ENCODE results near the gene WFDC1. TPM values are rescaled to one million over a fixed set of nuclear protein-coding genes. Genes with fewer than 3 reads are reported as not detected.
A peak's percentile ranks its signal among the peaks of the same experiment; 100 is the strongest.

WFDC1 gene
- total RNA-seq, 1 donor from 2014 or later = not detected

DNA sequence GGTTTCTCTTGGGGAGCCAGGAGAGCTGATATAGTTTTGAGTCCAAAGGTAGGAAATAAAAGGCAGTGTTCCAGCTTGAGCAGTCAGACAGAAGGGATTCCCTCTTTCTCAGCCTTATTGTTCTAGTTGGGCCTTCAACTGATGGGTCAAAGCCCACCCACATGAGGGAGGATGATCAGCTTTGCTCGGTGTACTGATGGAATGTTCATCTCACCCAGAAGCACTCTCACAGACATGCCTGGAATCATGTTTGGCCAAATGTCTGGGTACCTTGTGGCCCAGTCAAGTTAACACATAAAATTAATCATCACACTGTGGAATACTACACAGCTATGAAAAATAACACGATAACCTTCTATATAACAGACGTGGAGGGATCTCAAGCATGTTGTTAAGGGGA lies 31.7 kb upstream of the WFDC1 start:
- Histone ChIP-seq H3K4me1 (no peaks in the 10 kb centered on the region), H3K4me3 (no peak overlapping the region), H3K4me2 (no peak overlapping the region), H3K36me3 (no peaks in the 10 kb centered on the region), H3K9ac (no peak overlapping the region), H4K20me1 (ENCODE audit: low read depth) (no peaks in the 10 kb centered on the region), H3K27me3 (no peaks in the 10 kb centered on the region), H3K9me3 (ENCODE audit: low read depth) (no peaks in the 10 kb centered on the region), H2AFZ (replicated peaks) (no peak overlapping the region), H3F3A (ENCODE audit: low read depth) (no peaks in the 10 kb centered on the region), H3K79me2 (ENCODE audit: low read depth) (no peaks in the 10 kb centered on the region), H3K27ac (no peak overlapping the region)
- H3K4me1 Mint-ChIP-seq = peaks cover 21% of the 10 kb centered on the region
- no peaks in the 10 kb centered on the region for H3K9me3 Mint-ChIP-seq
- no peak for TF ChIP-seq CTCF (IDR thresholded peaks at IDR 0.05)
- TF ChIP-seq EZH2 (IDR thresholded peaks at IDR 0.05) = no peak
- TF ChIP-seq EZH2phosphoT487 (IDR thresholded peaks at IDR 0.05) = no peak
- no peak for DNase-seq (ENCODE audit: low spot score)
- no peak overlapping the region for H3K27ac Mint-ChIP-seq
- peaks cover 21% of the 10 kb centered on the region for H3K27me3 Mint-ChIP-seq (ENCODE audit: insufficient read depth, low read depth)
- H3K4me3 Mint-ChIP-seq = no peak overlapping the region
- H3K36me3 Mint-ChIP-seq = no peaks in the 10 kb centered on the region

DNA sequence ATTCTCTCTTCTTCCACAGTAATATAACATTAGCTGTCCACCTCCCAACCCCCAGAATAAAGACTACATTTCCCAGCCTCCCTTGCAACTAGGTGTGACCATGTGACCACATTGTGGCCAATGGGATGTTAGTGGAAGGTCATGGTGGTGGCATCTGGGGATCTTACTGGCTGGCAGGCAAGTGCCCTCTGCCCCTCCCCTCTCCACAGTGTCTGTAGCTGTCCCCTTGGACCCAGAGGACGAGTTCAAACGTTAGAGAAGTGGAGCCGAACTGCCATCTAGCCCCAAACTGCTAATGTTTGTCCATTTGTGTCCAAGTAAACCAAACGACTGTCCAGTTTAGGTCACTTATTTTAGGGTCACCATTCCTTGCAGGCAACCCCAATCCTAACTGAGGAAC lies 28.2 kb upstream of the WFDC1 start:
- Histone ChIP-seq H3K4me2 (peak overlapping the region; percentile 43), H3K79me2 (ENCODE audit: low read depth) (no peaks in the 10 kb centered on the region), H3K9ac (no peak overlapping the region), H3K27ac (no peak overlapping the region), H3K27me3 (no peaks in the 10 kb centered on the region), H3K36me3 (no peaks in the 10 kb centered on the region), H3K4me1 (no peaks in the 10 kb centered on the region), H3K4me3 (no peak overlapping the region), H2AFZ (replicated peaks) (peak overlapping the region; percentile 93), H4K20me1 (ENCODE audit: low read depth) (no peaks in the 10 kb centered on the region), H3K9me3 (ENCODE audit: low read depth) (no peaks in the 10 kb centered on the region), H3F3A (ENCODE audit: low read depth) (no peaks in the 10 kb centered on the region)
- no peak overlapping the region for H3K4me3 Mint-ChIP-seq
- no peaks in the 10 kb centered on the region for H3K9me3 Mint-ChIP-seq
- no peaks in the 10 kb centered on the region for H3K36me3 Mint-ChIP-seq
- peak overlapping the region; percentile 48 for H3K27ac Mint-ChIP-seq
- peak; percentile 85 for DNase-seq (ENCODE audit: low spot score)
- peaks cover 17% of the 10 kb centered on the region for H3K27me3 Mint-ChIP-seq (ENCODE audit: insufficient read depth, low read depth)
- peaks cover 24% of the 10 kb centered on the region for H3K4me1 Mint-ChIP-seq
- TF ChIP-seq EZH2 (IDR thresholded peaks at IDR 0.05) (no peak), CTCF (IDR thresholded peaks at IDR 0.05) (no peak), EZH2phosphoT487 (IDR thresholded peaks at IDR 0.05) (no peak)

GRCh38 chr16:84267380-84267779 lies 27.3 kb upstream of the WFDC1 start:
- Mint-ChIP-seq H3K9me3 (no peaks in the 10 kb centered on the region), H3K36me3 (no peaks in the 10 kb centered on the region), H3K27ac (peak overlapping the region; percentile 6), H3K4me1 (peaks cover 24% of the 10 kb centered on the region), H3K27me3 (ENCODE audit: insufficient read depth, low read depth) (peaks cover 17% of the 10 kb centered on the region), H3K4me3 (no peak overlapping the region)
- H3F3A ChIP-seq (ENCODE audit: low read depth) = no peaks in the 10 kb centered on the region
- no peak overlapping the region for H2AFZ ChIP-seq (replicated peaks)
- H3K9me3 ChIP-seq (ENCODE audit: low read depth) = no peaks in the 10 kb centered on the region
- H3K27ac ChIP-seq = no peak overlapping the region
- DNase-seq (ENCODE audit: low spot score) = no peak
- H3K4me1 ChIP-seq = no peaks in the 10 kb centered on the region
- no peaks in the 10 kb centered on the region for H3K79me2 ChIP-seq (ENCODE audit: low read depth)
- no peaks in the 10 kb centered on the region for H4K20me1 ChIP-seq (ENCODE audit: low read depth)
- TF ChIP-seq CTCF (IDR thresholded peaks at IDR 0.05) (no peak), EZH2 (IDR thresholded peaks at IDR 0.05) (no peak), EZH2phosphoT487 (IDR thresholded peaks at IDR 0.05) (no peak)
- H3K4me3 ChIP-seq = no peak overlapping the region
- no peak overlapping the region for H3K4me2 ChIP-seq
- no peaks in the 10 kb centered on the region for H3K36me3 ChIP-seq
- no peak overlapping the region for H3K9ac ChIP-seq
- no peaks in the 10 kb centered on the region for H3K27me3 ChIP-seq

Measured in neural progenitor cell (in vitro differentiated cells).